GM21367 (cell line): ENCODE results near the gene HAO1.

Experiments used
- ATAC-seq: cut with Tn5 transposase; IDR thresholded peaks from one replicate; pipeline ENCODE4 v1.9.1; 2021; ENCODE audit not compliant: unreplicated experiment

HAO1 gene

DNA sequence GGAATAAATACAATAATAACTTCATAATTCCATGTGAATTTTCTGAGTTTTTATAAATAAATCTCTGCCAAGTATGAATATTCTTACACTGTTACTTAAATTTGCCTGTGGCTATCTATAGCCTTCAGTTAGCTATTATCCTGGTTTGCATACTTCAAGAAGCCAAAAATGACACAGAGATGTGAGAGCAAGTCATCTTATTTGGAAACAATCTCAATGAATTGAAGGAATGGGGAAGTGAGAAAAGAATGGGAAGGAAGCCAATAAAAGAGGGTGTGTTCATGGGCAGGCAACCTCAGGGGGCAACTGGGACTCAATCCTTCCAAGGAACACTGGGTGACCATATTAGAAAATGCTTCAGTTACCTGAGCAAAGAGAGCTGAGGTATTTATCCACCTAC, 9.9 kb downstream of the HAO1 start:
- ATAC-seq: no peak

DNA sequence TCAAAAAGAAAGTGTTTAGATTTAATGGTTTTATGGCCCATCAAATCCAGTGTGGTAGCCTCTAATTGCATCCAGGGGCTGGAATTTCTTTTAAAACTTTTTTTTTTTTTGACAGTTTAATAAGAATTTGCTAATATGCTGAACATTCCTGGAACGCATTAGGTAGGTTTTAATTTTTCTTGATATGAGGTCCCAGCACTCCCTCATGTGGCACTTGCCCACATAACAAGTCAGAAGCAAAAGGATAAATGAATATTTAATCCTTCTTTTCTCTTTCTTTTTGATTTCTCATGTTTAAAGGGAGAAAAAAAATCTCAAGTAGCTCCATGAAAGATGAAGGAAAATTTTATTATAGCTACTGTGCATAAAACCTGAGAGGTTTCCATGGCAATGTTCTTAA, 13.5 kb downstream of the HAO1 start:
- ATAC-seq: no peak

DNA sequence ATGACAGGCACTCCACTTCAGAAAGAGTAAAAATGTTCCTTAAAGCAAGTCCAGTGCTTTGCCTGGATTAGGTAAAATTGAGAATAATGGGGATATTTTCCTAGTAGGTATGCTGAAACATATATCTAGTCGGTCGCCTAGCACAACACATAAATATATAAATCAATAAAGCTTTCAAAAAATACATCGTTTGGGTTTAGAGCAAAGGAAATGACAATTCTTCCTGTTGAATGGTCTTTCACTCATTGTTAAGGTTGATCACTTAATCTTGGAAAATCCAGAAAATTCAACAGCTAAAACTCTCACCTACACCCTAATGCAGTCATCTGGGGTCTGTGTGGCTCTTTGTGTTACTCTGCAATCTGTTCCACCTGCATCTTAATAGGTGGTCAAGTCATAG, 13.9 kb downstream of the HAO1 start:
- ATAC-seq: no peak

DNA sequence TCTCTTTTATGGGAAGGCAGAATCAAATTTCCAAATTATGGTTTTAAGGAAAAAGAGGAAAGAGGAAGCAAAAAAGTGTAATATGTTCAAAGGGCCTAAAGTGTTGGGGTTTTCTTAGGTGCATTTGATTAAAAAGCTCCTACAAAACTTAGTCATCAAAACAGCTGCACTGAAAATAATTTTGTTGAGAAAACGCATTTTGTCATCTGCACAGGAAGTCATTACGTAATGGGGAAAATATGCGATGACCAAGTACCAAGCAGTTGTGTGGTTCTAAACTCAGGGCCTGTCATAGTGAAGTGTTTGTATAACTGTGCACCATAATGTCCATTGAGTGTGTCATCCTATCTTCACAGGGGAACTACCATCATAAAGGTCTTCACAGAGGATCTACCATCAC, 15.6 kb downstream of the HAO1 start:
- no peak for ATAC-seq

DNA sequence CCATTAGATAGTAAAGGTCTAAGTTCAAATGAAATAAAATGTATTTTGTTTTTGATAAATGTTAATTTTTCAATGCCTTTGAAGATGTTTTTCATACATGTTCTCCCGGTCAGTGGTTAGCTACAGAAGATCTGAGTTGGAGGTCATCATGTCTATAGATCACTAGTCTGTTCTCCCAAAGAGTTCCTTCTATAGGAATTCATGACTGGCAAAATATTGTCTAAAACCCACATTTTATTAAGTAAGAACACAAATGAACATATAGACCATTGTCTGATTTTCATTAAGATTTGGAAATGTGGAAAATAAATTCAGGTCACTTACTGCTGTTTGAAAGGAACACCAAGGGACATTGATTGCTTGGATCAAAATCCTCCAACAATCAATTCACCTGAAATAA, 23.6 kb downstream of the HAO1 start:
- no peak for ATAC-seq

DNA sequence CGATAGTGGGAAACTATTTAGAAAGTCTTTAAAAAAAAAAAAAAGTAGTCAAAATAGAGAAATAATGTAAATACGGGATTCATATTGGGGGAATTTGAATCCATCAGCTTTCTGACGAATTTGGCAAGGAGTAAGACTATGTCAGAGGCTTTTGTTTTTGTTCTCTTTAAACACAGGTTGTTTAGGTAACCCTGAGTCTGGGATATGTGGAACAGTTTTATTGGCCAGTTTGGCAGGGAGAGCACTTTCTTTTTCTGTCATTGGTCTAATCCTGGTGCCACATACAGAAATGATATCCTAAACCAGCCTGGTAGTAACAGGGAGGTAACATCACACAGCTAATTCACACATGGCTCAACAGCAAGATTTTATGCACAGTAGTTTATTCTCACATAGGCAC, 27.7 kb downstream of the HAO1 start:
- no peak for ATAC-seq

DNA sequence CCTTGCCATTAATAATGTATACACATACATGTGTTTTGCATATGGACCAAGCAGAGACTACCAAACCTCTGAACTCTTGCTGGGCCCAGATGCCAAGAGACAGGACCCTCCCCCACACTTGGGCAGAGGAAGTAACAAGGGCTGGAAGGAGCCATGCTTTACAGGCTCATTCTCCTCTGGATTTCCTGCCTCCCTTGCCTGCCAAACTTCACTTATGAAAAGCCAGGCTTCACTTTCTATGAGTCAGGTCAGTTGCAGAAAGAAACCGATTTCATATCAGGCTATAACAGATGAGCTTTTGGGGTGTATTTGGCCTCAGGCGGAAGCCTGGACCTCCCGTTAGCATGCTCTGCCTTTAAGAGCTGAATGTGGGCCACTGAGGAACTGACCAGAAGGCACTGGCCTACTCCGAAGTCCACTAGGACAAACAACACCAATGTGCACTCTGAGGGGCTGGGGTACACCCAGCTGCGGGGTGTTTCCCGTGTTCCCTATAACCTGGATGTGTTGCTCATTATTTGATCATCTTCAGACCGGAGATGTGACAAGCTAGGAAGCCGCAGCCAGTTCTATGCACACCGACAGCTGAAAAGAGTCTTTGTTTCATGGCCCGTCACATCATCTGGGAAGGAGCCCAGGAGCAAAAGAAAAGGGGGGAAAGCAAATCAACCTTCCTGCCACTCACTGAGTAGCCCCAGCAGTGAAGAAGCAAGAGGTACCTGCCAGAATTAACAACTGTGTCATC, 28.5 kb downstream of the HAO1 start:
- ATAC-seq: no peak

DNA sequence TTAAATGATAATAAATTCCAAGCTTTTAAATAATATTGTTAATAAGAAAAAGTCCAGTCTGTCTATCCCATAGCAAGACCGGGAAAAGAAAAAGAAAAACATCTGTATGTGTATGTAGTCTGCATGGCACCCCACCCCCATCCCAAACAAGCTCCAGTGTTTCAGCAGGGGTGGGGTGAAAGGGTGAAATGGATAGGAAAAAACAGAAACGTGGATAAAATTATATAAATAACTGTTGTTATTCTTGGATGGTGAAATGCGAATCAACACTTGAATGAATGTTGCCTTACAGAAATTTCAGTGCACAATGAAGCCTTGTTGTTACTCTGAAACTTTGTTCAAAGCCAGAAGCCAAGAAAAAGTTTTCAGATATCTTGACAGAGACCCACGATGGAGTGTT, 31.4 kb downstream of the HAO1 start:
- no peak for ATAC-seq

DNA sequence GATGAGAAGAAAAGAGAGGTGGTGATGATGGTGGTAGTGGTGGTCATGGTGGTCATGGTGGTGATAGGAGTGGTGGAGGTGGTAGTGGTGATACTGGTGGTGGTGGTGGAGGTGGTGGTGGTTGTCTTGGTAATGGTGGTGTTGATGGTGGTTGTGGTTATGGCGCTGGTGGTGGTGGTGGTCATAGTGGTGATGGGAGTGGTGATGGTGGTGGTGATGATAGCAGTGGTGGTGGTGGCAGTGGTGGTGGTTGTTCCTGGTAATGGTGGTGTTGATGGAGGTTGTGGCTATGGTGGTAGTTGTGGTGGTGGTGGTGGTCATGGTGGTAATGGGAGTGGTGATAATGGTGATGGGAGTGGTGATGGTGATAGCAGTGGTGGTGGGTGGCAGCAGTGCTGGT, 36.8 kb downstream of the HAO1 start:
- ATAC-seq: no peak

DNA sequence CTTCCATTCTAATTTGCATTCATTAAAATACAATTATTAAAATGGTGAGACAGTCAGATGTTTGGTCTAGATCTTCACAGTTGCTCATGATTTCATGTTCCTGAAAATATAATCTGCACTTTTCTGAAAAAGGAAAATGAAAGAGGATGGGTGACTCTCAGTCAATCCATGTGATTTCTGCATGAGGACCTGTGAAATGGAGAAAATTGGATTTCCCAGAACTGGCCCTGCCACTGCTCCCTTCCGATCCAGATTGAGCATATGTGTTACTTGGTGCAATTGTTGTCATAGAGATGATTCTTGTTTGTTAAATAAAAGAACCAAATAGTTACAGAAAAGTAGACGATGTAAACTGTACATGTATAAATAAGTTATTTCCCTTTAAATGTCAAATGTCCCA, 37.4 kb downstream of the HAO1 start:
- no peak for ATAC-seq

DNA sequence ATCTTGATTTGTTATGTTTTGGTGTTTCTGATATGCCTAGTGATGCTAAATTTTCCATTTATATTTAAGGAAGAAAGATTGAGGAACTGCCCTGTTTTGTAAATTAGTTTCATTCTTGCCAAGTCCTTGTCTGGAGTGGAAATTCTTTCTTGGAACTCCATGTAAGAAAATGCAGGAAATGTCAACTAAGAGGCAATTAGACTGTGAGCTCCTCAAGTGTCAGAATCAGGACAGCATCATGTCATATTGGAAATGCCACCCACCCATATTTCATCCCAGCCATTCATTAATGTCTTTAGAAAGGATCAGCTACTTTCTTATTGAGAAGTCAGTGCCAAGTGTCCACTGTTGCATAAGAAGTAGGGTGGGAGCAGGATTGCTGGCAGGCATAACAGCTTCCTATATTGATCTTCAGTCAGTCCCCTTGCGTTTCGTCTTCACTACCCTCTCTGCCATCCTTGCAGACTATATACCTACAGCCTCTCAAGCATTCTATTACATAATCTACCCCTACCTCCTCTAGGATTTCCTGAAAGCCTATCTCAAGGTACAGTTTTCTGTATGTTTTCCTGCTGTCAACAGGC, 42.4 kb downstream of the HAO1 start:
- ATAC-seq: no peak

DNA sequence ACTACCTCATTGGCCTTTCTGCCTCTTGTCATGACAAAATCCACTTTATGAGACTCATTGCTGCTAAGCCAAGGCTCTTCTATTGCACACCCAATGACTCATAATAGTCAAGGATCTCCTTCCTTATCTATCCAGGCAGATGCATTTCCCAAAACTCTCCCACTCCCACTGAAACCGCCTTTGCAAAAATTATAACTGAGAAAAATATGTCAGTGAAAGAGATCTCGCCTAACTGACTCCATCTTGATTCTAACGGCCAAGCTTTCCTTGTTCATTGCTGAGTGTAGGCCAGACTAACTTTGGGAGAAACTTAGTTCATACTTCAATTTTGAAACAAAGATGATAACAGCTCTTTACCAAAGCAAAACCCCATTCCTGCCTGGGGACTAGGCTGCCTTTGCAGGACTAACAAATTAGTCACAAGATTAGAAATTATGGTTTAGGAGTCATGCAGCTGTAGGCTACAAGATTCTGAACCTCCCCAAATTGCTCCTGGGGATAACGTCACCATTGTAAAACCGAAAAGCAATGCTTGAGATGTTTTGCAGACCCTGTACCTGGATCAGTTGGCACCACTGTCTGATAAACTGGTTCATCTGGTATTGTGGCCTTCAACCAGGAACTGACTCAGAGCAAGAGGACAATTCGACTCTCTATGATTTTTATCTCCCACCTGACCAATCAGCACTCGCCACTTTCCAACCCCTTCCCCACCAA, 47.1 kb downstream of the HAO1 start:
- ATAC-seq: no peak

DNA sequence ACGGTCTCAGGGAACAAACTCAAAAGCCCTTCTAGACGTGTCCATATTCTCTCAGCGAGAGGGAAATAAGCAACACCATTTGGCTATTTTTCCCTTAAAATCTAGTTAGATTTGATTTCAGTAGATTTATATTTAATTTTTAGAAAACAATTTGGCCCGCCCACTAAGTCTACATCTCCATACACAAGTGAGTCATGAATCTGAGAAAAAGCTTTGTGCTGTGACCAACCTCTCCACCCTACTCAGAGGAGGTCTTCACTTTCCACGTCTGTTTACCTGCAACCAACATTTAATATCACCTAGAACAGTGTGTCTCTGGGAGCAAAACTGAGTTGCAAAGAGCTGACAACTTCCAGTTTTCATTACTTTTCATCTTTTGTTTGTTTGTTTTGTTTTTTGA, 48.6 kb downstream of the HAO1 start:
- no peak for ATAC-seq

DNA sequence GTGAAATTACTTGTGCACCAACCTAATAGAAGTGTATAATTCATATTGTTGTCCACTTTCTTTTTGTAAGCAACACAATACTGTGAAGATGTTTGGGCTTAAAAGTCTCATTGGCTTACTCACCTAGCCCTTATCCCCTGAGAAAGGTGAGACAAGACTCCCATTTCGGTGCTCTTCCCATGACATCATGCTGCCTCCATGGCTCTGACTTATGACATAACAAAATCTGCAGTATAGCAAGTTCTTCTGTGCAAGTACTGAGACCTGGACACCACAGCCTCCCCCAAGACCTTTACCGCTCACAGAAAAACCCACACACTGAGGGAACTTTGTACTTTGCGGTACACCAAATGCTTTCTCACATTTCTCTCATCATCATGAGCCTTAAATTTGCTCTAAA, 50.5 kb downstream of the HAO1 start:
- ATAC-seq: no peak

DNA sequence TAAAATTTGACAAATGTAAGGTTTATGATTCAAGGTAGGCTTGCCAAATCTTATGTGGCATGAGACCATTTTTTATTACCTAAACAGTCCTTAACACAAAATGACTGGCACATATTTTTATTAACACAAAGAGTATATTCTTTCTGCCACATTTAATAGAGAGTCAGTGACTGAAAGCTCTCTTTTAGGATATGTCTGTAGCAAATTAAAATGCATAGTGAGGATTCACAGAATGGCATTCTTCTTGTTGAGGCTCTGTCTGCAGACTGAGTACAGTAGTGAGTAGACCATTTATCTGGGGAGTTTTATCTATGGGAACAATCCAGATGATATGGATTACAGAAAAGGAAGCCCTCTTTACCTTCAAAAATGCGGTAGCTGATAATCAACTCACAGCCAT, 56.5 kb downstream of the HAO1 start:
- ATAC-seq: no peak

DNA sequence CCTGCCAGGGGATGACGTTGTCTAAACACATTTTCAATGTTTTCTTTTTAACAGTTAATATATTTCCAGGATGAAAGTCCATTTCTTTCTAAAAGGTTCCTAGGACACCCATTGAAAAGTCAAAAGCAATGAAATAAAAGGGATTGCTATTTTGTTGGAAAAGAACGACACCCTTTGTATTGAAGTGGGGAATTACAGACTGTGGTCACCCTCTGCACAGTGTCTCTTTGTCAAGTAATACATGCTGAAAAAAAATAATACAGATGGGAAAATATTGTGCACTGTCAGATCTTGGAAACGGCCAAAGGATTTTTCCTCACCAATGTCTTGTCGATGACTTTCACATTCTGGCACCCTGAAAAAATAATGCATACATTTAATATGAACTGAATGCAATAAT, 56.9 kb downstream of the HAO1 start:
- ATAC-seq: no peak

DNA sequence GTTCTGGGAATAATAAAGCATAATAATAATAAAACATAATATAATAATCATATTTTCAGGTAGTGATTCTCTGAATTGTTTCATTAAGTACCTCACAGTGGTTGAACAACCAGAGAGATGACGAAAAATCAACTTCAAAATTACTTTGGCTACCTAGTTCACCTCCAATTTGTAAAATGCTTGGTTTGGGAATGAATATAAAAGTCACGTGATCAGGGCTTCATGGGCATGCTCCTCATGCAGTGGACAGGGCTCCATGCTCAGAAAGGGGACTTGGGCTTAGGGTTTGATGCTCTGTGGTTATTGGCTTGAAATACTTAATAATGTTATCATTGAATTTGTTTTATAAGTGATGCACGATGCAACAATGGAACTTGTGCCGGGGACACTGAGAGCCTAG, 58.2 kb downstream of the HAO1 start:
- no peak for ATAC-seq

DNA sequence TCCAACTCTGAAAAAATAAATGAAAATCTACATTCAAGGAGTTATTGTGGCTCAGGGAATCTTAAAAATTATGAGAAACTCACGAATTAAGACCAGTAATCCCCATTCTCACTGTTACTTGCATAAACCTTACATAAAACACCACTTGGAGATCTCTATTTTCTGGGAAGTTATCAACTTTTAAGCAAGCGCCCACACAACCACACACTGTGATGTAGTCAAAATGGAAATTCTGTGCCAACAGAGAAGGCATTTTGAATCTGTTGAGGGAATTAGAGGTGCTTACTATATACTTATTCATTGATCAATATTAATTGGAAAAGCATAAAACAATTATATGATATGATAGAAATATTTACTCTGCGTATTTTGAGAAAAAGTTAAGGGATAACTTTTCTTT, 58.7 kb downstream of the HAO1 start:
- ATAC-seq: no peak

DNA sequence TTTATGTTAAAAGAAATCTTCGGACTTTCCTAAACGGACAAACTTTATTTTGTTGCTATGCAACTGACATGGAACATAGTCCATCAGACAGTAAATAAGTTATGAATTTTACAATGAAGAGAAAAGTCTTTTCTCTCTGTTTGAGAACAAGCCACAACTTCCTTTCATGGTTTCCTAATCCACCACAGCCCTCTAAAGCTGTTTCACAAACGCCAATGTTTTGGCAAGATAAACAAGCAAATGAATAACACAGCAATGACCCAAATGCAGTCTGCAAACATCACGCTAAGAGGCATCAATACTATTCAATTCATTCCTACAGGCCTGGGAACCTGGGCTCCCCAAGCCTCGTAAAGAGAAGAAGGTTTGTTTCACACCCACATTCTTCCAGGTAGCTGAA, 60.4 kb downstream of the HAO1 start:
- ATAC-seq: no peak

DNA sequence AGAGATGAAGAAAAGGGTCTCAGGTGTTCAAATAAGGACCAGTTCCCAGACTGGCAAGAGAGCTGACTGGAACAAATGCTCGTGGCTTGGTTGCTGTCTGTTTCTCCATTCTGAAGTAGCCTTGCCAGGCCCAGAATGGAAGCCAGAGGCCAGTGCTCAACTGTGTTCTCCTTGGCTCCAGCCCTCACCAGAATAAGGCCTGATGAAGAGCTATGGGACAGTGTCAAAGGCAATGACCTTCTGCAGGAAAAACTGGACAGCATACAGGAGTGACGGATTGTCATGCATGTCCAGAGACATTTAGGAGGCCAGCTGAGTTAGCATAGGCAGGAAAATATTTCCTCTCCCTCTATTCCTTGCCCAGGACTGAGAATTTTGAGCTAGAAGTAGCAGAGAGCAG, 72.2 kb downstream of the HAO1 start:
- no peak for ATAC-seq

DNA sequence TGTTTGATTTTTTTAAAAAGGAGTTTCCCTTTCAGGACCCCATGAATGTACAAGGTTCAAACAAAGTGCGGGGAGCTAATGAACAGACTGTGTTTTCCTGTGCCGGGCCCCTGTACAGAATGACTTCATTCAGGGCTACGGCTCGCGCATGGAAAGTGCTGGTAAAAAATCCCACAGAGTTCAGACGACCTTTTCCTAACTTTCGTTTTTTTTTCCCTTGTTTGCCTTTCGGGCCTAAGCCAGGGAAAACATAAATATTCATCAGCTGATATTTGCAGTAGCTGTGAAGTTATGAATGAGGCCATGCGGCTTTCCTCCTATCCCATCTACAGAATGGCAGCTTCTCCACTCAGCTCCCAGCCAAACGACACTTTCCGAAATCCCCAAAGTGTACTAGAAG, 74.0 kb downstream of the HAO1 start:
- ATAC-seq: no peak

DNA sequence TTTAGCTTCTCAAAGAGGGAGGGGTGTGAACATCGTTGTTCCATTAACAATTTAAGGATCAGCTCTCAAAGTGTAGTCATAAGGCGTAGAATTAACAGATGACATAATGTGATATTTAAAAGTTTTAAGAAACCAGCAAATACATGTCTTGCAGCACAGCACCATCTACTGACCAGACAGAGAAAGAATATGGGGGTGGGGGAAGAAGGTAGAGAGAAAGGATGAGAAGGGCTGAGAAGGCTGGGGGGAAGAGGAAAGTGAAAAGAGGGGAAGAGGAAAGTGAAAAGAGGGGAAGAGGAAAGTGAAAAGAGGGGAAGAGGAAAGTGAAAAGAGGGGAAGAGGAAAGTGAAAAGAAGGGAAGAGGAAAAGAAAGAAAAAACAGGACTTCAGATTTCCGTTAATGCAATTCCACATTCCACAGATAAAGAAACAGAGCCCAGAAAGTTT, 80.9 kb downstream of the HAO1 start:
- no peak for ATAC-seq
